ENCODE measurements around the gene TMED3.

TMED3 gene

GRCh38 chr15:79265167-79265566 lies 45.7 kb upstream of the TMED3 start:
- TF ChIP-seq, protein P1, sequence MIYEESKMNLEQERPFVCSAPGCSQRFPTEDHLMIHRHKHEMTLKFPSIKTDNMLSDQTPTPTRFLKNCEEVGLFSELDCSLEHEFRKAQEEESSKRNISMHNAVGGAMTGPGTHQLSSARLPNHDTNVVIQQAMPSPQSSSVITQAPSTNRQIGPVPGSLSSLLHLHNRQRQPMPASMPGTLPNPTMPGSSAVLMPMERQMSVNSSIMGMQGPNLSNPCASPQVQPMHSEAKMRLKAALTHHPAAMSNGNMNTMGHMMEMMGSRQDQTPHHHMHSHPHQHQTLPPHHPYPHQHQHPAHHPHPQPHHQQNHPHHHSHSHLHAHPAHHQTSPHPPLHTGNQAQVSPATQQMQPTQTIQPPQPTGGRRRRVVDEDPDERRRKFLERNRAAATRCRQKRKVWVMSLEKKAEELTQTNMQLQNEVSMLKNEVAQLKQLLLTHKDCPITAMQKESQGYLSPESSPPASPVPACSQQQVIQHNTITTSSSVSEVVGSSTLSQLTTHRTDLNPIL (CRISPR knock-in tag; IDR thresholded peaks at IDR 0.05; ENCODE audit: low read depth) = no peak
- TF ChIP-seq ZFP3 (CRISPR knock-in tag; IDR thresholded peaks at IDR 0.05) (no peak), ZC3H10 (CRISPR knock-in tag; IDR thresholded peaks at IDR 0.05) (no peak), ZNF8 (CRISPR knock-in tag; IDR thresholded peaks at IDR 0.05) (no peak), ARNTL (CRISPR knock-in tag; IDR thresholded peaks at IDR 0.05; ENCODE audit: borderline replicate concordance, low read depth) (no peak), RARB (CRISPR knock-in tag; IDR thresholded peaks at IDR 0.05) (no peak), ESRRG (CRISPR knock-in tag; IDR thresholded peaks at IDR 0.05) (no peak), GLIS3 (CRISPR knock-in tag; IDR thresholded peaks at IDR 0.05) (no peak), ISL1 (CRISPR knock-in tag; IDR thresholded peaks at IDR 0.05) (no peak), SNAI2 (CRISPR knock-in tag; IDR thresholded peaks at IDR 0.05) (no peak), PPARA (CRISPR knock-in tag; IDR thresholded peaks at IDR 0.05; ENCODE audit: borderline replicate concordance) (no peak), ZFP30 (CRISPR knock-in tag; IDR thresholded peaks at IDR 0.05) (no peak), OSR1 (CRISPR knock-in tag; IDR thresholded peaks at IDR 0.05) (no peak), ZNF70 (CRISPR knock-in tag; IDR thresholded peaks at IDR 0.05) (no peak), TOX (CRISPR knock-in tag; IDR thresholded peaks at IDR 0.05; ENCODE audit: borderline replicate concordance) (no peak), BACH2 (CRISPR knock-in tag; IDR thresholded peaks at IDR 0.05; ENCODE audit: borderline replicate concordance) (no peak)
- ATAC-seq = no peak

- no peak for ATAC-seq
- TF ChIP-seq TOX (CRISPR knock-in tag; IDR thresholded peaks at IDR 0.05; ENCODE audit: borderline replicate concordance) = no peak
- TF ChIP-seq ZNF70 (CRISPR knock-in tag; IDR thresholded peaks at IDR 0.05) = no peak
- no peak for TF ChIP-seq ZC3H10 (CRISPR knock-in tag; IDR thresholded peaks at IDR 0.05)
- TF ChIP-seq OSR1 (CRISPR knock-in tag; IDR thresholded peaks at IDR 0.05) = no peak
- no peak for TF ChIP-seq SNAI2 (CRISPR knock-in tag; IDR thresholded peaks at IDR 0.05)
- TF ChIP-seq ESRRG (CRISPR knock-in tag; IDR thresholded peaks at IDR 0.05) = no peak
- no peak for TF ChIP-seq PATZ1 (CRISPR knock-in tag; IDR thresholded peaks at IDR 0.05; ENCODE audit: borderline replicate concordance)
- TF ChIP-seq, protein P1 (CRISPR knock-in tag; IDR thresholded peaks at IDR 0.05; ENCODE audit: low read depth) = no peak
- no peak for TF ChIP-seq CSRNP3 (CRISPR knock-in tag; IDR thresholded peaks at IDR 0.05)
- no peak for TF ChIP-seq POU6F1 (CRISPR knock-in tag; IDR thresholded peaks at IDR 0.05; ENCODE audit: borderline replicate concordance, low read depth)
- TF ChIP-seq, protein P2, sequence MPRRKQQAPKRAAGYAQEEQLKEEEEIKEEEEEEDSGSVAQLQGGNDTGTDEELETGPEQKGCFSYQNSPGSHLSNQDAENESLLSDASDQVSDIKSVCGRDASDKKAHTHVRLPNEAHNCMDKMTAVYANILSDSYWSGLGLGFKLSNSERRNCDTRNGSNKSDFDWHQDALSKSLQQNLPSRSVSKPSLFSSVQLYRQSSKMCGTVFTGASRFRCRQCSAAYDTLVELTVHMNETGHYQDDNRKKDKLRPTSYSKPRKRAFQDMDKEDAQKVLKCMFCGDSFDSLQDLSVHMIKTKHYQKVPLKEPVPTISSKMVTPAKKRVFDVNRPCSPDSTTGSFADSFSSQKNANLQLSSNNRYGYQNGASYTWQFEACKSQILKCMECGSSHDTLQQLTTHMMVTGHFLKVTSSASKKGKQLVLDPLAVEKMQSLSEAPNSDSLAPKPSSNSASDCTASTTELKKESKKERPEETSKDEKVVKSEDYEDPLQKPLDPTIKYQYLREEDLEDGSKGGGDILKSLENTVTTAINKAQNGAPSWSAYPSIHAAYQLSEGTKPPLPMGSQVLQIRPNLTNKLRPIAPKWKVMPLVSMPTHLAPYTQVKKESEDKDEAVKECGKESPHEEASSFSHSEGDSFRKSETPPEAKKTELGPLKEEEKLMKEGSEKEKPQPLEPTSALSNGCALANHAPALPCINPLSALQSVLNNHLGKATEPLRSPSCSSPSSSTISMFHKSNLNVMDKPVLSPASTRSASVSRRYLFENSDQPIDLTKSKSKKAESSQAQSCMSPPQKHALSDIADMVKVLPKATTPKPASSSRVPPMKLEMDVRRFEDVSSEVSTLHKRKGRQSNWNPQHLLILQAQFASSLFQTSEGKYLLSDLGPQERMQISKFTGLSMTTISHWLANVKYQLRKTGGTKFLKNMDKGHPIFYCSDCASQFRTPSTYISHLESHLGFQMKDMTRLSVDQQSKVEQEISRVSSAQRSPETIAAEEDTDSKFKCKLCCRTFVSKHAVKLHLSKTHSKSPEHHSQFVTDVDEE (CRISPR knock-in tag; IDR thresholded peaks at IDR 0.05) = no peak
- no peak for TF ChIP-seq TCF4 (CRISPR knock-in tag; IDR thresholded peaks at IDR 0.05; ENCODE audit: borderline replicate concordance)
- TF ChIP-seq ZNF565 (CRISPR knock-in tag; conservative IDR thresholded peaks at IDR 0.05; ENCODE audit: low read depth) = no peak
- no peak for TF ChIP-seq ZFP3 (CRISPR knock-in tag; IDR thresholded peaks at IDR 0.05)
- TF ChIP-seq RARB (CRISPR knock-in tag; IDR thresholded peaks at IDR 0.05) = no peak
- no peak for TF ChIP-seq BACH2 (CRISPR knock-in tag; IDR thresholded peaks at IDR 0.05; ENCODE audit: borderline replicate concordance)
These were observed 44.8 kb upstream of the TMED3 start for GRCh38 chr15:79265987-79266579.

Data from SK-N-SH treated with all-trans-retinoic acid at 6 μM for 48 hours (cell line).